Duodenal mucosa (tissue), 2 donors: ENCODE measurements around the gene PHF21B.

Experiments
- H3K27ac ChIP-seq: one replicate; pipeline ENCODE4 v1.7.0; 2013; ENCODE audit warnings: low read depth, low read length
- H3K27me3 ChIP-seq, 2 donors: one replicate each; pipeline ENCODE4 v1.7.0; 2013; ENCODE audit warnings: low read length in 2 of 2, control low read depth in 1 of 2; ENCODE audit not compliant: insufficient read depth in 2 of 2, control insufficient read depth in 1 of 2
- H3K36me3 ChIP-seq, 2 donors: one replicate each; pipeline ENCODE4 v1.7.0; 2013; ENCODE audit warnings: low read length in 2 of 2, control low read depth in 1 of 2; ENCODE audit not compliant: insufficient read depth in 2 of 2, control insufficient read depth in 1 of 2
- H3K4me1 ChIP-seq, 2 donors: one replicate each; pipeline ENCODE4 v1.7.0; 2013; ENCODE audit warnings: low read length in 2 of 2, control low read depth in 1 of 2; ENCODE audit not compliant: insufficient read depth in 2 of 2, control insufficient read depth in 1 of 2
- H3K4me3 ChIP-seq, 2 donors: one replicate each; pipeline ENCODE4 v1.7.0; 2013; ENCODE audit warnings: low read length in 2 of 2, low read depth in 1 of 2
- H3K9ac ChIP-seq, 2 donors: one replicate each; pipeline ENCODE4 v1.7.0; 2013; ENCODE audit warnings: low read length in 2 of 2, low read depth in 1 of 2
- H3K9me3 ChIP-seq, 2 donors: one replicate each; pipeline ENCODE4 v1.7.0; 2013; ENCODE audit warnings: low read length in 2 of 2, control low read depth in 1 of 2; ENCODE audit not compliant: control insufficient read depth in 1 of 2

The PHF21B gene

GRCh38 chr22:45045208-45045607 is 35.4 kb upstream of the PHF21B start:
- H3K9me3 ChIP-seq = no peaks in the 10 kb centered on the region
- peaks cover 0 to 8% of the 10 kb centered on the region in 2 donors for H3K27me3 ChIP-seq
- H3K27ac ChIP-seq = no peak overlapping the region
- no peaks in the 10 kb centered on the region for H3K4me1 ChIP-seq
- no peaks in the 10 kb centered on the region for H3K36me3 ChIP-seq
- no peak overlapping the region for H3K9ac ChIP-seq
- H3K4me3 ChIP-seq = no peak overlapping the region

GRCh38 chr22:45042263-45042662 is 32.5 kb upstream of the PHF21B start:
- Histone ChIP-seq H3K4me1 (no peaks in the 10 kb centered on the region), H3K9me3 (peaks cover 5 to 7% of the 10 kb centered on the region in 2 donors), H3K27me3 (no peaks in the 10 kb centered on the region), H3K4me3 (no peak overlapping the region), H3K27ac (no peak overlapping the region), H3K36me3 (no peaks in the 10 kb centered on the region), H3K9ac (no peak overlapping the region)

GRCh38 chr22:45039133-45039532 is 29.3 kb upstream of the PHF21B start:
- peaks cover 5 to 7% of the 10 kb centered on the region in 2 donors for H3K9me3 ChIP-seq
- no peak overlapping the region for H3K9ac ChIP-seq
- H3K36me3 ChIP-seq = no peaks in the 10 kb centered on the region
- H3K4me1 ChIP-seq = no peaks in the 10 kb centered on the region
- H3K27me3 ChIP-seq = no peaks in the 10 kb centered on the region
- H3K4me3 ChIP-seq = no peak overlapping the region
- no peak overlapping the region for H3K27ac ChIP-seq

- Histone ChIP-seq H3K9me3 (peaks cover 5 to 7% of the 10 kb centered on the region in 2 donors), H3K4me3 (no peak overlapping the region), H3K27me3 (peaks cover 0 to 5% of the 10 kb centered on the region in 2 donors), H3K4me1 (no peaks in the 10 kb centered on the region), H3K9ac (no peak overlapping the region), H3K27ac (no peak overlapping the region), H3K36me3 (no peaks in the 10 kb centered on the region)
Observed at GRCh38 chr22:45036154-45036553, 26.3 kb upstream of the PHF21B start.

- Histone ChIP-seq H3K4me1 (no peaks in the 10 kb centered on the region), H3K36me3 (no peaks in the 10 kb centered on the region), H3K9me3 (peaks cover 5 to 7% of the 10 kb centered on the region in 2 donors), H3K4me3 (no peak overlapping the region), H3K27me3 (peaks cover 0 to 5% of the 10 kb centered on the region in 2 donors), H3K27ac (no peak overlapping the region), H3K9ac (no peak overlapping the region)
Observed at GRCh38 chr22:45034821-45035220, 25.0 kb upstream of the PHF21B start.

- Histone ChIP-seq H3K4me1 (no peaks in the 10 kb centered on the region), H3K9ac (no peak overlapping the region), H3K36me3 (no peaks in the 10 kb centered on the region), H3K9me3 (peaks cover 5 to 7% of the 10 kb centered on the region in 2 donors), H3K27ac (no peak overlapping the region), H3K4me3 (no peak overlapping the region), H3K27me3 (peaks cover 0 to 5% of the 10 kb centered on the region in 2 donors)
Observed at GRCh38 chr22:45034156-45034555, 24.4 kb upstream of the PHF21B start.

- Histone ChIP-seq H3K9me3 (peaks cover 3 to 5% of the 10 kb centered on the region in 2 donors), H3K4me1 (no peaks in the 10 kb centered on the region), H3K27ac (no peak overlapping the region), H3K36me3 (no peaks in the 10 kb centered on the region), H3K9ac (no peak overlapping the region), H3K27me3 (peaks cover 0 to 5% of the 10 kb centered on the region in 2 donors), H3K4me3 (no peak overlapping the region)
Observed at GRCh38 chr22:45033136-45033535, 23.3 kb upstream of the PHF21B start.

- H3K36me3 ChIP-seq = no peaks in the 10 kb centered on the region
- no peak overlapping the region for H3K4me3 ChIP-seq
- no peaks in the 10 kb centered on the region for H3K9me3 ChIP-seq
- H3K27ac ChIP-seq = no peak overlapping the region
- H3K27me3 ChIP-seq = peaks cover 0 to 5% of the 10 kb centered on the region in 2 donors
- no peak overlapping the region for H3K9ac ChIP-seq
- H3K4me1 ChIP-seq = no peaks in the 10 kb centered on the region
Observed at GRCh38 chr22:45031629-45032403, 22.0 kb upstream of the PHF21B start.

- H3K27me3 ChIP-seq = peaks cover 0 to 5% of the 10 kb centered on the region in 2 donors
- H3K4me3 ChIP-seq = no peak overlapping the region
Observed at GRCh38 chr22:45029501-45029900, 19.7 kb upstream of the PHF21B start.

GRCh38 chr22:45026511-45026910 is 16.7 kb upstream of the PHF21B start:
- Histone ChIP-seq H3K36me3 (no peaks in the 10 kb centered on the region), H3K27ac (no peak overlapping the region), H3K4me3 (no peak overlapping the region), H3K4me1 (no peaks in the 10 kb centered on the region), H3K9ac (no peak overlapping the region), H3K27me3 (peaks cover 0 to 4% of the 10 kb centered on the region in 2 donors), H3K9me3 (no peaks in the 10 kb centered on the region)

More at GRCh38 chr22:45029501-45029900, 19.7 kb upstream of the PHF21B start:
- Histone ChIP-seq H3K9ac (no peak overlapping the region), H3K36me3 (no peaks in the 10 kb centered on the region), H3K27ac (no peak overlapping the region), H3K9me3 (no peaks in the 10 kb centered on the region), H3K4me1 (no peaks in the 10 kb centered on the region)
